Neuronal stem cell (in vitro differentiated cells): ENCODE results near the gene AHRR.

ENCODE experiments used
- DNase-seq: peaks from one replicate; pipeline ENCODE4 v3.0.0-alpha.2; 2013; ENCODE audit warnings: low spot score
- H2AFZ ChIP-seq: one replicate; pipeline ENCODE4 v1.6.1; 2013; ENCODE audit warnings: mild to moderate bottlenecking, low read length, inconsistent platforms
- H2AK5ac ChIP-seq: 2 replicates; pipeline ENCODE4 v1.6.1; 2013; ENCODE audit warnings: low read depth, mild to moderate bottlenecking, inconsistent platforms, low read length, moderate library complexity, mixed read lengths
- H2BK120ac ChIP-seq: 2 replicates; pipeline ENCODE4 v1.6.1; 2013; ENCODE audit warnings: low read depth, mild to moderate bottlenecking, inconsistent platforms, low read length, moderate library complexity, mixed read lengths
- H2BK12ac ChIP-seq: one replicate; pipeline ENCODE4 v1.6.1; 2013; ENCODE audit warnings: low read length, inconsistent platforms
- H2BK15ac ChIP-seq: 2 replicates; pipeline ENCODE4 v1.6.1; 2013; ENCODE audit warnings: mild to moderate bottlenecking, low read length, inconsistent platforms, mixed read lengths
- H2BK5ac ChIP-seq: one replicate; pipeline ENCODE4 v1.6.1; 2013; ENCODE audit warnings: inconsistent platforms, mild to moderate bottlenecking, low read length, moderate library complexity
- H3K14ac ChIP-seq: one replicate; pipeline ENCODE4 v1.6.1; 2013; ENCODE audit warnings: low read length, inconsistent platforms
- H3K18ac ChIP-seq: 2 replicates; pipeline ENCODE4 v1.6.1; 2013; ENCODE audit warnings: low read length, inconsistent platforms
- H3K23ac ChIP-seq: 2 replicates; pipeline ENCODE4 v1.6.1; 2013; ENCODE audit warnings: low read depth, mild to moderate bottlenecking, mixed read lengths, low read length, inconsistent platforms; ENCODE audit not compliant: poor library complexity
- H3K27ac ChIP-seq: replicated peaks from 3 replicates; pipeline ENCODE4 v1.5.1; 2013; ENCODE audit warnings: low read length, inconsistent platforms
- H3K27me3 ChIP-seq, 3 experiments: 2 replicates each; pipeline ENCODE4 v1.6.1; 2013; ENCODE audit warnings: low read length in 3 of 3, mild to moderate bottlenecking in 2 of 3, inconsistent platforms in 1 of 3, low read depth in 1 of 3, mixed read lengths in 1 of 3, moderate library complexity in 1 of 3; ENCODE audit not compliant: control insufficient read depth in 3 of 3, insufficient read depth in 3 of 3
- H3K36me3 ChIP-seq, 2 donors: replicated peaks in 1 of 2; 2 replicates each; pipeline ENCODE4 v1.6.1; 2013; ENCODE audit warnings: low read length in 2 of 2; ENCODE audit not compliant: control insufficient read depth in 2 of 2, insufficient read depth in 2 of 2
- H3K4ac ChIP-seq: 2 replicates; pipeline ENCODE4 v1.6.1; 2013; ENCODE audit warnings: inconsistent platforms, mild to moderate bottlenecking, low read length, moderate library complexity
- H3K4me1 ChIP-seq, 2 donors: 1 replicate in 1 of 2; 2 replicates in 1 of 2; pipeline ENCODE4 v1.6.1; 2013; ENCODE audit warnings: low read length in 2 of 2, low read depth in 1 of 2; ENCODE audit not compliant: control insufficient read depth in 2 of 2, insufficient read depth in 1 of 2
- H3K4me2 ChIP-seq: one replicate; pipeline ENCODE4 v1.6.1; 2013; ENCODE audit warnings: mild to moderate bottlenecking, low read length, inconsistent platforms; ENCODE audit not compliant: insufficient read depth, poor library complexity, severe bottlenecking
- H3K4me3 ChIP-seq, 2 donors: 2 replicates each; pipeline ENCODE4 v1.5.1; 2013; ENCODE audit warnings: low read length in 2 of 2, mild to moderate bottlenecking in 2 of 2, inconsistent platforms in 1 of 2, moderate library complexity in 1 of 2
- H3K79me1 ChIP-seq: one replicate; pipeline ENCODE4 v1.6.1; 2013; ENCODE audit warnings: low read depth, mild to moderate bottlenecking, inconsistent platforms, low read length, moderate library complexity
- H3K9ac ChIP-seq: one replicate; pipeline ENCODE4 v1.6.1; 2013; ENCODE audit warnings: mild to moderate bottlenecking, low read depth, low read length, inconsistent platforms; ENCODE audit not compliant: poor library complexity
- H3K9me3 ChIP-seq, 2 donors: replicated peaks in 1 of 2; 2 replicates each; pipeline versions ENCODE3 to v1.6.1; 2013; ENCODE audit warnings: low read length in 2 of 2, mild to moderate bottlenecking in 2 of 2, inconsistent platforms in 1 of 2, low read depth in 1 of 2, mixed read lengths in 1 of 2, moderate library complexity in 1 of 2; ENCODE audit not compliant: control insufficient read depth in 2 of 2, insufficient read depth in 1 of 2
- H4K8ac ChIP-seq: one replicate; pipeline ENCODE4 v1.6.1; 2013; ENCODE audit warnings: low read depth, mild to moderate bottlenecking, inconsistent platforms, low read length, moderate library complexity
- H4K91ac ChIP-seq: one replicate; pipeline ENCODE4 v1.6.1; 2013; ENCODE audit warnings: low read length, low read depth, mild to moderate bottlenecking, inconsistent platforms; ENCODE audit not compliant: poor library complexity
- WGBS, 2 donors: extraction: QIAGEN DNeasy Blood & Tissue Kit; methylation state at CpG; one replicate each; pipeline ENCODE4 v1.1.7; 2013; ENCODE audit warnings: missing lambda C conversion rate in 2 of 2, mixed read lengths in 1 of 2; ENCODE audit not compliant: insufficient read length in 2 of 2, insufficient replicate concordance in 1 of 2; ENCODE audit errors: extremely low coverage in 2 of 2; 5-methylcytosine and 5-hydroxymethylcytosine counted together

AHRR gene

DNA sequence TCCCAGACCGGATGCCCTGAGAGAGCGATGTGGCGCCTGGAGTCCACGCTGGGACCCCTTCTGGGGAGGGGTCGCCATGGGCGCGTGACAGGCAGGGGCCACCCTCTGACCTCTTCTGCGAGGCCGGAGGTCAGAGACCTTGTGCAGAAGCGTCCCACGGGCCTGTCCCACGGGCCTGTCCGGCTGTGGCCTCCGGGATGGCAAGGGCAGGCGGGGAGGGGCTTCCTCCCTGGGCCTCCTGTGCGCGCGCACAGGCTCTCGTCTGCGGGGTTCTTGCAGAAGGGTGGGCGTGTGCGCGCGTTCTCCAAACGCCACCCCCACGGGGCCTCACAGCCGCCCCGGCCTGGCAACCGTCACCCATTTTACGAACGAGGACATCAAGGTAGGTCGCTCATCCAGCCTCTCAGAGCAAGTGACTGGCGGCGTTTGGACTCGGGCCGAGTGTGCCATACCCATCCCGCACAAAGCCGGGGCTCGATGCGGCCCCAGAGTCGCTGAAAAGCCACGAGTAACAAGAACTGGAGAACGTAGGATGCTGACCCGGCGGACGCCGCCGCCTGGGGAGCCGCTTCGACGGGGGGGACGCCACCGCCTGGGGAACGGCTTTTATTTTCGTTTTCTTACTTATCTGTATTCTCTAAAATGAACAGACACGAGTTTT, 897 bp downstream of the AHRR start:
- no peaks in the 10 kb centered on the region for H3K79me1 ChIP-seq
- no peaks in the 10 kb centered on the region for H3K36me3 ChIP-seq
- H2AK5ac ChIP-seq, result no peak overlapping the region
- H3K27me3 ChIP-seq, result peaks cover 33 to 58% (median 51%) of the 10 kb centered on the region in 3 experiments
- H3K4me2 ChIP-seq, result peak overlapping the region; percentile 87
- H3K9ac ChIP-seq, result no peak overlapping the region
- H3K4me3 ChIP-seq, result peak overlapping the region in 1 of 2 donors; percentile 80
- peak overlapping the region; percentile 23 for H3K4ac ChIP-seq
- WGBS, 2 donors, result no CpG with 5 or more reads among the region's 56 CpGs
- no peak overlapping the region for H4K91ac ChIP-seq
- no peak overlapping the region for H2BK5ac ChIP-seq
- H2BK15ac ChIP-seq, result no peak overlapping the region
- H3K23ac ChIP-seq, result no peak overlapping the region
- peak overlapping the region; percentile 99 for H2AFZ ChIP-seq
- peak overlapping the region; percentile 14 for H3K14ac ChIP-seq
- H2BK120ac ChIP-seq, result no peak overlapping the region
- peaks cover 8 to 17% of the 10 kb centered on the region in 2 donors for H3K9me3 ChIP-seq
- no peak overlapping the region for H2BK12ac ChIP-seq
- DNase-seq, result no peak
- H3K4me1 ChIP-seq, result peaks cover under 1 to 6% of the 10 kb centered on the region in 2 donors
- H3K27ac ChIP-seq, result no peak overlapping the region
- peak overlapping the region; percentile 87 for H3K18ac ChIP-seq
- H4K8ac ChIP-seq, result no peak overlapping the region

DNA sequence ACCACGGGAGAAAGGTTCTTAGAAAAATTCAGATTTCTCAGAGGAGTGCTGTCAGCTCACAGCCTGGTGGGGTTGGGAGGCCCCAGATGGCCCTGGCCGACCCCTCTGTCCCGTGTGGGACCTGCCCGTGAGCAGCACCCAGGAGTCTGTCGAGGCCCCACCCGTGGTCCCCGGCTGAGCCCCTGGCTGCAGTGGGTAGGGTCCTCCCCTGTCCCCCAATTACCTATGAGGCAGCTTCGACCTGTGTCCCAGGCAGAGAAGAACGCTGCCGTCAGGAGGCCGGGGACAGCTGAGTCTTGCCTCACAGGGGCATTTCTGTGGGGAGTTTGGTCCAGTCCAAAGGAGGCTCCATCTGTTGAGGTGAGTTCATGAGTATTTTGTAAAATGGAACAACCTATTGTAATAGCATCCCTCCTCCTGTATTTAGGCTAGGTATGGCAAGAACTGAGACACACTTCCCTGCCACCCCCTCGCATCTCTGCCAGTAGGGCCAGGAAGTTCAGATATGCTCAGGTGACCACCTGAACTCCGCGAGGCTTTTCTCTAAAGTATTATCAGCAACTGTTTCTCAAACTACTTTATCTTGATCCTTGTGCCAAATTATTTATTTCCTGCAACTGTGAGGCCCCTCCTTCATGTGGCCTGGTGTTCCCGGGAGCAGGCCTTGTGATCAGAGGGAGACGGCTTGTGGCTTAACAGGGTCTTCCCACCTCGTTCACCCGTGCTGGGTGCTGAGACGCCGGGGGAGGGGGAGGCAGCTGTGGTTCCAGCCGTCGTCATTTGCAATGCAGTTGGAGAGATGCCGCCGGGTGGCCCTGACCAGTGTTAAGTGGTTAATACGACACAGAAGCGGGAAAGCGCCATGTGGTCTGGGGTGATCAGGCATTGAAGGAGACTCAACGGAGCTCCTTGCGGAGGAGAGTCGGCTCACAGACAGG, 1.7 kb downstream of the AHRR start:
- Histone ChIP-seq H2BK15ac (peak overlapping the region; percentile 20), H2BK12ac (no peak overlapping the region), H2BK5ac (no peak overlapping the region), H3K27me3 (peaks cover 33 to 58% (median 51%) of the 10 kb centered on the region in 3 experiments), H3K79me1 (no peaks in the 10 kb centered on the region), H3K9me3 (peaks cover 8 to 17% of the 10 kb centered on the region in 2 donors), H4K8ac (no peak overlapping the region), H2AFZ (peak overlapping the region; percentile 29), H3K27ac (no peak overlapping the region), H3K4ac (no peak overlapping the region), H3K4me2 (no peak overlapping the region), H3K23ac (no peak overlapping the region), H2BK120ac (no peak overlapping the region), H3K36me3 (no peaks in the 10 kb centered on the region), H4K91ac (no peak overlapping the region), H3K14ac (no peak overlapping the region), H3K18ac (no peak overlapping the region), H3K4me3 (peak overlapping the region in 1 of 2 donors; percentile 33), H2AK5ac (peak overlapping the region; percentile 61), H3K9ac (no peak overlapping the region), H3K4me1 (peaks cover 0 to 5% of the 10 kb centered on the region in 2 donors)
- no CpG with 5 or more reads among the region's 30 CpGs for WGBS, 2 donors
- no peak for DNase-seq

DNA sequence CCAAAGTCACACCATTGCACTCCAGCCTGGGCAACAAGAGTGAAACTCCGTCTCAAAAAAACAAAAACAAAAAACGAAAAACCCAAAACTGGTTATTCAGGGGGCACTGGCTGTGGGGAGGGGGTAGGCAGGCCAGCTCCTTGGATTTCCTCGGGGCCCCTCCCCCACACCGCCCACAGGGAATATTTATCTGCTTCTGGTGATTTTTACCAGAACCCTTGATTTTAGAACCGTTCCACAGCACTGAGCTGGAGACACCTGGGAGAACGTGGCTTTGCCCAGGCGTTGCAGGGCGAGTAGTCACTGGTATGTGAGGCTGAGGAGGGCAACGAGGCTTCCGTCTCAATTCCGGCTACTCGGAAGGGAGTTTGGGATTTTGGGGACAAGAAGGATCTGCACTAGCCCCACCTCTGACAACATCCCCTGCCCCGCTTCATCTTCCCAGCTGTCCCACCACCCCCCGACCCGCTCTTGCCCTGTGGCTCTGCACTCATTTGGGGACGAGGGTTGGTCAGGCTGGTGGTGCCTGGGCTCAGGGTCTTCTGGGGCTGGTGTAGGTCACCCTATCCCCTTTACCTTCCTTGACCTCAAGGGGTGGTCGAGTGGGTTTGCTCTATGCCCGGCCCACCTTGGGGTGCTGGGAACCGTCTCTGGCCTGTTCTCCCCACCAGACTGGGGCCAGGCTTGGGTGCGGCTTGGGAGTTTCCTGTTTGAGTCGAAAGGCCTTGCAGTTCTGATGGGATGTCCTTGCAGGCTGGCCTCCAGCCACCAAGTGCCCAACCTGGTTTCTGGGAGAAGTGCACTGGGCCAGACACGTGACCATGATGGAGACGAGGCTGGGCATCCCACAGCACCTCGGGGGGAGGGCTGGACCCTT, 3.5 kb downstream of the AHRR start:
- Histone ChIP-seq H3K9me3 (peaks cover 6 to 17% of the 10 kb centered on the region in 2 donors), H3K36me3 (no peaks in the 10 kb centered on the region), H3K27me3 (peaks cover 28 to 40% (median 37%) of the 10 kb centered on the region in 3 experiments), H4K8ac (no peak overlapping the region), H2BK15ac (peak overlapping the region; percentile 78), H2BK120ac (no peak overlapping the region), H2AK5ac (peak overlapping the region; percentile 75), H3K9ac (peak overlapping the region; percentile 44), H3K23ac (peak overlapping the region; percentile 55), H3K4me3 (no peak overlapping the region), H3K4ac (no peak overlapping the region), H4K91ac (no peak overlapping the region), H3K4me2 (no peak overlapping the region), H3K4me1 (peaks cover 0 to 5% of the 10 kb centered on the region in 2 donors), H3K14ac (peak overlapping the region; percentile 71), H3K79me1 (no peaks in the 10 kb centered on the region), H3K27ac (no peak overlapping the region), H3K18ac (no peak overlapping the region), H2BK12ac (no peak overlapping the region), H2BK5ac (no peak overlapping the region), H2AFZ (no peak overlapping the region)
- DNase-seq, result no peak
- no CpG with 5 or more reads among the region's 24 CpGs for WGBS, 2 donors
